ENCODE measurements around the gene INVS. TPM values are rescaled to one million over a fixed set of nuclear protein-coding genes. Genes with fewer than 3 reads are reported as not detected.
"Not testable (repeated sequence)": the region's sequence is repeated elsewhere in the genome, so short reads cannot be mapped to it uniquely, and the experiment has no call there.

INVS gene
- total and polyA plus RNA-seq, 2 experiments from 2014 or later = 4.1 to 8.7 TPM

- H3K27me3 ChIP-seq (ENCODE audit: insufficient read depth); ATAC-seq; H3K36me3 Mint-ChIP-seq (ENCODE audit: low read depth); H3K4me3 Mint-ChIP-seq; H3K27ac ChIP-seq (ENCODE audit: low read depth); H3K27me3 Mint-ChIP-seq (ENCODE audit: insufficient read depth, low read depth, poor library complexity); DNase-seq (ENCODE audit: low spot score); H3K4me3 ChIP-seq; H3K9me2 ChIP-seq (ENCODE audit: insufficient read depth); H3K36me3 ChIP-seq (ENCODE audit: insufficient read depth); H3K4me1 Mint-ChIP-seq; H3K9me3 Mint-ChIP-seq; H2AFZ ChIP-seq; H3K4me1 ChIP-seq (ENCODE audit: insufficient read depth); H4K20me1 ChIP-seq (replicated peaks; ENCODE audit: insufficient read depth); H3F3A ChIP-seq (replicated peaks; ENCODE audit: low read depth); H3K27ac Mint-ChIP-seq; H3K4me2 ChIP-seq: not testable (repeated sequence)
- peaks cover 23% of the 10 kb centered on the region for H3K79me2 ChIP-seq (replicated peaks; ENCODE audit: insufficient read depth)
These were observed 22.8 kb upstream of the INVS start for GRCh38 chr9:100076256-100076655.

- TF ChIP-seq NANOG (IDR thresholded peaks at IDR 0.05; ENCODE audit: borderline replicate concordance) = no peak
- no peak for TF ChIP-seq ZNF331 (CRISPR knock-in tag; IDR thresholded peaks at IDR 0.05; ENCODE audit: low read depth)
- TF ChIP-seq JUNB (IDR thresholded peaks at IDR 0.05; ENCODE audit: unreplicated experiment) = no peak
- TF ChIP-seq POLR2AphosphoS5 (IDR thresholded peaks at IDR 0.05; ENCODE audit: low read depth) = no peak
- no peak for TF ChIP-seq REST (IDR thresholded peaks at IDR 0.05; ENCODE audit: unreplicated experiment)
- Histone ChIP-seq H3K9me2 (ENCODE audit: insufficient read depth) (no peaks in the 10 kb centered on the region), H3K36me3 (ENCODE audit: insufficient read depth) (no peaks in the 10 kb centered on the region), H3F3A (replicated peaks; ENCODE audit: low read depth) (no peaks in the 10 kb centered on the region), H3K27ac (ENCODE audit: low read depth) (no peak overlapping the region), H3K4me2 (no peak overlapping the region), H3K79me2 (replicated peaks; ENCODE audit: insufficient read depth) (peaks cover 69% of the 10 kb centered on the region), H3K4me3 (no peak overlapping the region), H2AFZ (no peak overlapping the region), H3K27me3 (ENCODE audit: insufficient read depth) (no peaks in the 10 kb centered on the region), H4K20me1 (replicated peaks; ENCODE audit: insufficient read depth) (no peaks in the 10 kb centered on the region), H3K4me1 (ENCODE audit: insufficient read depth) (peaks cover 28% of the 10 kb centered on the region)
- Mint-ChIP-seq H3K27me3 (ENCODE audit: insufficient read depth, low read depth, poor library complexity) (peaks cover 2% of the 10 kb centered on the region), H3K4me3 (no peak overlapping the region), H3K4me1 (peaks cover 32% of the 10 kb centered on the region), H3K9me3 (no peaks in the 10 kb centered on the region), H3K36me3 (ENCODE audit: low read depth) (no peaks in the 10 kb centered on the region), H3K27ac (no peak overlapping the region)
- ATAC-seq = no peak
- no peak for DNase-seq (ENCODE audit: low spot score)
These were observed 16.3 kb upstream of the INVS start for GRCh38 chr9:100082782-100083181.

GRCh38 chr9:100083448-100084127, 15.5 kb upstream of the INVS start:
- Mint-ChIP-seq H3K4me1 (peaks cover 38% of the 10 kb centered on the region), H3K9me3 (no peaks in the 10 kb centered on the region), H3K27me3 (ENCODE audit: insufficient read depth, low read depth, poor library complexity) (no peaks in the 10 kb centered on the region), H3K4me3 (no peak overlapping the region; the same call in 2 of the 3 replicates), H3K36me3 (ENCODE audit: low read depth) (no peaks in the 10 kb centered on the region), H3K27ac (no peak overlapping the region)
- peak overlapping the region; percentile 23 for H3K4me3 ChIP-seq
- ATAC-seq = no peak
- H3K36me3 ChIP-seq (ENCODE audit: insufficient read depth) = no peaks in the 10 kb centered on the region
- H3K4me1 ChIP-seq (ENCODE audit: insufficient read depth) = peaks cover 28% of the 10 kb centered on the region
- no peaks in the 10 kb centered on the region for H3K27me3 ChIP-seq (ENCODE audit: insufficient read depth)
- no peak for DNase-seq (ENCODE audit: low spot score)
- H3K9me2 ChIP-seq (ENCODE audit: insufficient read depth) = no peaks in the 10 kb centered on the region
- peaks cover 71% of the 10 kb centered on the region for H3K79me2 ChIP-seq (replicated peaks; ENCODE audit: insufficient read depth)
- no peaks in the 10 kb centered on the region for H3F3A ChIP-seq (replicated peaks; ENCODE audit: low read depth)
- no peak overlapping the region for H3K27ac ChIP-seq (ENCODE audit: low read depth)
- peak overlapping the region; percentile 64 for H3K4me2 ChIP-seq
- no peaks in the 10 kb centered on the region for H4K20me1 ChIP-seq (replicated peaks; ENCODE audit: insufficient read depth)
- no peak overlapping the region for H2AFZ ChIP-seq
- TF ChIP-seq EZH2phosphoT487 (IDR thresholded peaks at IDR 0.05; ENCODE audit: unreplicated experiment) (no peak), NANOG (IDR thresholded peaks at IDR 0.05; ENCODE audit: borderline replicate concordance) (no peak), CTCF (conservative IDR thresholded peaks at IDR 0.05; ENCODE audit: low read depth in 2 of 2) (no peak), ZNF114 (CRISPR knock-in tag; IDR thresholded peaks at IDR 0.05) (no peak), CREB1 (CRISPR knock-in tag; IDR thresholded peaks at IDR 0.05; ENCODE audit: low read depth) (no peak), EZH2 (IDR thresholded peaks at IDR 0.05; ENCODE audit: low read depth, unreplicated experiment) (no peak), REST (IDR thresholded peaks at IDR 0.05; ENCODE audit: unreplicated experiment) (no peak)

Data from GM23338 (cell line).